ENCODE measurements around the gene KDM6A.

DNA sequence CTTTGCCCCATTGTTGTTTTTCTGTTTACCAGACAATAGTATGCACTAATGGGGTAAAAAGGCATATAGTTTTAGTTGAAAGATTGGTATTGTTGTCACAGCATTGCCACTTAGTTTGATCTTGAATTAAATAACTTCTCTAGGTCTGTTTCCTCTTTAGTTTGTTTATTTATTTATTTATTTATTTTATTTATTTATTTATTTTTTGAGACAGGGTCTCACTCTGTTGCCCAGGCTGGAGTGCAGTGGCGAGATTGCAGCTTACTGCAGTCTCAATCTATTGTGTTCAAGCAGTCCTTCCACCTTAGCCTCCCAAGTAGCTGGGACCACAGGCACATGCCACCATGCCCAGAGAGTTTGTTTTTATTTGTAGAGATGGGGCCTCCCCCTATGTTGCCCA lies 138.6 kb downstream of the KDM6A start:
- TF ChIP-seq ZNF8 (CRISPR knock-in tag; IDR thresholded peaks at IDR 0.05) (no peak), ZFP30 (CRISPR knock-in tag; IDR thresholded peaks at IDR 0.05) (no peak)

Measured in SK-N-SH treated with all-trans-retinoic acid at 6 μM for 48 hours (cell line).